CD4-positive, alpha-beta T cell treated with Interleukin-15 for 1 hour (primary cell): ENCODE results near the gene IL4I1.

Experiments
- DNase-seq: peaks from one replicate; pipeline ENCODE4 v3.0.0-alpha.2; 2020

The IL4I1 gene

DNA sequence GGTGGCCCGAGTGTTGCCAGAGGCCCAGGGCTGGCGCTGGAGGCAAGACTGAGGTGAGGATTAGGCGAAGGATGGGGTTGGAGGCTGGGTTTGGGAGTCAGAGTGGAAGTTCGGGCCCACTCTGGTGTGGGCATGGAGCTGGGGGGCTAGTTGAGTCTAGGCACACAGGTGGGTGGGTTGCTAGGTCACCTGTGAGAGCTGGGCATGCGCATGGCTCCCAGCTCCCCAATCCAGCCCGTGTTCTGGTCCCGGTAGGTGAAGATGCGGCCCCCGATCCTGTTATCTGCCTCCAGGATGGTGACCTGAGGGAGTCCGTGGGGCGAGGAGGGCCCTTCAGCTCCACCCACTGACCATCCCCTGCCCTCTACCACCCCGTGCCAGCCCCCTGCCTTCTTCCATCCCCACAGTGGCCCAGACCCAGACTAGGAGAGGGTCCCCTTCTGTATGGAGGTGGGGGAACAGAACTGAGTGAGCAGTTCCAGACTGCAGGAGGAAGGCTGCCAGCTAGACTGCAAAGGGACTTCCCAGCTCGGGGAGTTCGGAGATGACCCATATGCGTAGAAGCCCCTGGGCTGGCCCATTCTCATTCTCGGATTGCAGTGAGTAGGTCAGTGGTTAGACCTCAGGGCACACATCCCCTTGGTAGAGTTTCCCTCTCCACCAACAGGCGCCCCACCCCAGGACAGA is 1.7 kb downstream of the IL4I1 start:
- peak; percentile 64 for DNase-seq

DNA sequence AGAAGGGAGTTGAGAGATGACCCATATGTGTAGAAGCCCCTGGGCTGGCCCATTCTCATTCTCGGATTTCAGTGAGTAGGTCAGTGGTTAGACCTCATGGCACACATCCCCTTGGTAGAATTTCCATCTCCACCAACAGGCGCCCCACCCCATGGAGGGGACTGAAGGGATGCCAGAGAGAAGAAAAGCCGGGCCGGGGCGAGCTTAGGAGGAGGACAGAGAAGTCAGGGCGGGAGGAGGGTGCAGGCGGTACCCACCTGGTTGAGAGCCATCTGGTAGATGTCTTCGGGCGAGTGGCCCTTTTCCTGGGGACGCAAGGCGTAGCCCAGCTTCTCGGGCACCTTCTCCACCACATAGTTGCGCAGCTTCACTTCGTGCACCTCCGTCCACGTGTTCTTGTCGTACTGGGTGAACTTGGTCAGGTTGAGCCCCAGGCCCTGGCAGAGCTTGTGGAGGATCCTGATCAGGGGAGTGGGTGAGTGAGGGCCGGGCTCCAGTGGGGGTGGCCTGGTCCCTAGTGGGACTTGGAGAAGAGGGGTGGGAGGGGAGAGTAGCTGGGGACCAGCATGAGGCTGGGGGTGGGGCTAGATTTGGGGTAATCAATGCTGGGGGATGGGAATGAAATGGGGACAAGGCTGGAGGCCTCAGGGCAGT is 2.5 kb downstream of the IL4I1 start:
- DNase-seq = no peak

DNA sequence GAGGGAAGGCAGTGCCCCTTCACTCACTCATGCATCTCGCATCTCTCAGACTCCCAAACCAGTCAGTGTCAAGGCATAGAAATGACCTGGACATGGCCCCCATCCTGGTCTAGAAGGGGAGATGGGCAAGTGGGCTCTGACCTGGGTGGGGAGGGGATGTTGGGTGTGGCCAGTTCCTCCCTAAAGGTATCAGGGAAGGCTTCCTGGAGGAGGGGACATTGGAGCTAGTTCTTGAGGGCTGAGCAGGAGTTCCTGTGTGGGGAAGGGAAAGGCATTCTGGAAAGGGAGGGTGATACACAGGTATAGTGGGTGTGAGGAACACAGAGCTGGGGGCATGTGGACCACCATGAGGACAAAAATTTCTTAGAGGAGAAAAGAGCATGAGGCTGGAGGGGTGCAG is 4.0 kb downstream of the IL4I1 start:
- DNase-seq = no peak

DNA sequence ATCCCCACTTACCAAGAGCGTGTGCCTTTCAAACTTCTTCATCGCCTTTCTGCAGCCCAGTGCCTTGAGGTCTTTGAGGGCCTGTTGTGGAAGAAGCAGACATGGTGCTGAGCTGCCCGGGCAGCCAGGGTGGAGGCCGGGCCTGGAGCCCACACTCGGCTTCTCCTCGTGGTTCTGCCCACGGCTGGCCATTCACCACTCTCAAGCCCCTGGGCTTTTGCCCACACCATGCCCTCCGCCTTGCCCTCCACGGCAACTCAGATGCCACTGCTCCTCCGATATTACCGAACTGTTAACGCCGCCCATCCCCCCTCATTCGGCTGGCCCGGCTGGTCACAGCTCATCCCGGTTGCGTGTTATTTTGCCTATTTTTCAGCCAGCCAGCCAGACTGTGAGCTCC is 5.3 kb downstream of the IL4I1 start:
- DNase-seq = no peak

DNA sequence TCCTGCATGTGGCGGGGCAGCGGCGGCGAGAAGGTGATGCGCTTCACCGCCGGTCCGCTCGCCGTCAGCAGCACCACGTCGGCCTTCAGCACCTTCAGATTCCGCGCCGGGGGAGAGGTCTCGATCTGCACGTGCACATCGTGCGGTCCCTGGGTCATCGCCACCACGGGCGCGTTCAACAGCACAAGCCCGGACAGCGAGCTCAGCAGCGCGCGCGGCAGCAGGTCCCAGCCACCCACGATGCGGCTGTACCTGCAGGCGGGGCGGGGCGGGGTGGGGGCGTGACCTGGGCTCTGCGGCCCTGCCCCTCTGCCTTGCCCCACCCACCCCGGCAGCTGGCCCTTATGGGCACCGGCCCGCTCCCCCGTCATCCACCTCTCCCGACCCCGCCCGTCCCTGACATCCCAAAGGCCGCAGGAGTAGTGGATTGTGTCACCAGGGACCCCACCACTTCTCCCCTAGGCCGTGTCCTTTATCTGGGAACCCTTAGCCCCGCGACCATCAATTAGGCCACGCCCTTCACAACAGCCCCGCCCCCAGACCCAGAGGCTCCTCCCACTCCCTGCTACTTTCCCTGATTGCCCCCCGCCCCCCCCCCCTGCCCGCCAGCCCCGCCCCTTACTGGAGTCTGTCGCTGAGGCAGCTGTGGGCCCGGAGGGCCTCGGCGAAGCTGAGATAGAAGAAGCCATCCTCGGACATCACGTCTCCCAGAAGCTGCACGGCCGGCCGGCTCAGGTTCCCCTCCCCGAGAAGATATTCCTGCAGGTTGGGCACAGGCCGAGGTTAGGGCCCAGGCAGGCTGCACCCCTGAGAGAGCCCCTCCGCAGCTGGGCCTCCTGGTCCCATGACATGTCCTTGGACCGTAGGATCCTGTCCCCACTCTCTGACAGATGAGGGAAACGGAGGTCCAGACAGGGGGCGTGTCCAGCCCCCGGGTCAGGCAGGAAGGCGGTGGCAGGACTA is 6.1 kb downstream of the IL4I1 start:
- DNase-seq = peak; percentile 70

DNA sequence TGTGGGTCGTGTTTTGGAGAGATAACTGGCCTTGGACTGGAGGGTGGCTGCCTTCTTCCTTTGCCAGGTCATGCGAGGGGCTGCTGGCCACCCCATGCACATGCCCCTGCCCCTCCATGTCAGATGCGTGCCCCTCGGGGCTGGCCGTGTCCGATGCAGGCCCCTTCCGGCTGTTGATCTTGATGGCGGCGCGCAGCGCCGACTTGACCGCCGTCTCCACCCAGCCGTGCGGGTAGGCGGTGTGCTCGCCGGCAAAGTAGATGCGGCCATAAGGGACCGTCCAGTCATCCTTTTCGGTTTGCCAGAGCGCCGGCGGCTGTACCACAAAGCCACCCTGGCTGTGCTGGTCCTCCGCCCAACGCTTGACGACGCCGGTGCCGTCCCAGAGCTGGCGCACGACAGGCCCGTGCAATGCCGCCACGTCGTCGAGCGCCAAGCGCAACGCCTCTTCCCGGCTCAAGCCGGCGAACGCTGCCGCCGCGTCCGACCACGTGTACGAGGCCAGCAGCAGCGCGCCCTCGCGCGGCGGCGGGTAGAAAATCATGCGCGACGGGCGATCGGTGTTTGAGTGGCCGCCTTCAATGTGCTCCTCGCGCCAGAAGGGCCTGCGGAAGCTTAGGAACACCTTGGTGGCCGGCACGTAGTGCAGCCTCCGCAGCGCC is 6.9 kb downstream of the IL4I1 start:
- peak; percentile 80 for DNase-seq

DNA sequence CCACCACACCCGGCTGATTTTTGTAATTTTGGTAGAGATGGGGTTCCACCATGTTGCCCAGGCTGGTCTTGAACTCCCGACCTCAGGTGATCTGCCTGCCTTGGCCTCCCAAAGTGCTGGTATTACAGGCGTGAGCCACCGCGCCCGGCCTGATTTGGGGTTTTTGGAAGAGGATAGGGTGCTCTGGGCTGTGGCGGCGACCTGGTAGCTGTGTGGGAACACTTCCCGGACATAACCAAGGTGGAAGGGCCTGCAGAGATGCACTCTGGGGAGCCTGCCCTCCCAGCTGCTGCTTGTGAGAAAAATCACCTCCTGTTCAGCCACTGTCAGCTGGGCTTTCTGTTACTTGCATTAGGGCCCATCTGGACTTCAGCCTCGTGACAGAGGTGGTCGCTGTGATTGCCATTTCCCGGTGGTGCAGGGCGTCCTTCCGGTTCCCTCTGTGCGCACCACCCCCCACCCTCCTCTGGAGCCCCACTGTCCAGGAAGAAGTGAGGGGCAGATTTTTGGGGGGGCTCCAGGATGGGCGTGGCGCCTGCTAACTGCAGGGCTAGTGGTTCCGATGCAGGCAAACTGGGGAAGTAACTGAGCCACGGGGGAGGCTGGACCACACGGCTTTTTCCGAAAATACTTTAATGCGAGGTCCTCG is 7.5 kb downstream of the IL4I1 start:
- DNase-seq = no peak

DNA sequence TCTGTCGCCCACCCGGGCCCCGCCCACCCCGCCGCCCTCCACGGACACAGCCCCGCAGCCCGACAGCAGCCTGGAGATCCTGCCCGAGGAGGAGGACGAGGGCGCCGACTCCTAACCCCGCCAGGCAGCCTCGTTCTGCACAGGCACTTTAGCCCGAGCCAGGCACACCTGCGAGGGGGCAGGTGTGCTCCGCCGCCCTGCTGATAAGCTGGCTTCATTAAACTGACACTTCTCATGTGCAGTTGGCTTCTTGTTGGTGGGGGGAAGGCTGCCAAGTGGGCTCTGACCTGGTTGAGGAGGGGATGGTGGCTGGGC is 8.2 kb downstream of the IL4I1 start:
- no peak for DNase-seq

DNA sequence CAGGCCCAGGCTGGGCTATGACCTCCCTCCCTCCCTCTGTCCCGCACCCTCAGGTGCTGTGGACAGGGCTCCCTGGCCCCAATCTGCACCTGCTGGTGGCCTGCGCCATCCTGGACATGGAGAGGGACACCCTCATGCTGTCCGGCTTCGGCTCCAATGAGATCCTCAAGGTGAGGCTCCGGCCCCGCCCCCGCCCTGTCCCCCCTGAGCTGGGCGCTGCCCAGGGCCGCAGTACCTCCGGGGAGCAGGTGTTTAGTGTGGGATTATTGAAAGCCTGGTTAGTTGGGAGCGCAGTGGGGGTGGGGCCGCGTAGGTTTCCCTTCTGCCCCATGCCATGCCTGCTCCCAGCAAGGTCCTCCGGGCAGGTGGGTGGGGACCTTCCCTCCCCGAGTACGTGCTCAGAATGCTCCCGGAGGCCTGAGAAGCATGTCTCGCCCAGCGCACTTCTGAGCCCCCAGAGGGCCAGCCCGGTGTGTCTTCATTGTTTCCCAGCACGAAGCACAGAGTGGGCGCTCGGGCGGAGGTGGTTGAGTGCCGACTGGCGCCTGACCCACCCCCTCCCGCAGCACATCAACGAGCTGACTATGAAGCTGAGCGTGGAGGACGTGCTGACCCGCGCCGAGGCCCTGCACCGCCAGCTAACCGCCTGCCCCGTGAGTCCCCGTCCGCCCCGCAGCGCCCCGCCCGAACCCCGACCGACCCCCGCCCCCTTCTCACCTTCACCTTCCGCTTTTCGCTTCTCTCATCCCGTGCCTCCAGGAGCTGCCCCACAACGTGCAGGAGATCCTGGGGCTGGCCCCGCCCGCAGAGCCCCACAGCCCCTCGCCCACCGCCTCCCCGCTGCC is 8.8 kb downstream of the IL4I1 start:
- no peak for DNase-seq

DNA sequence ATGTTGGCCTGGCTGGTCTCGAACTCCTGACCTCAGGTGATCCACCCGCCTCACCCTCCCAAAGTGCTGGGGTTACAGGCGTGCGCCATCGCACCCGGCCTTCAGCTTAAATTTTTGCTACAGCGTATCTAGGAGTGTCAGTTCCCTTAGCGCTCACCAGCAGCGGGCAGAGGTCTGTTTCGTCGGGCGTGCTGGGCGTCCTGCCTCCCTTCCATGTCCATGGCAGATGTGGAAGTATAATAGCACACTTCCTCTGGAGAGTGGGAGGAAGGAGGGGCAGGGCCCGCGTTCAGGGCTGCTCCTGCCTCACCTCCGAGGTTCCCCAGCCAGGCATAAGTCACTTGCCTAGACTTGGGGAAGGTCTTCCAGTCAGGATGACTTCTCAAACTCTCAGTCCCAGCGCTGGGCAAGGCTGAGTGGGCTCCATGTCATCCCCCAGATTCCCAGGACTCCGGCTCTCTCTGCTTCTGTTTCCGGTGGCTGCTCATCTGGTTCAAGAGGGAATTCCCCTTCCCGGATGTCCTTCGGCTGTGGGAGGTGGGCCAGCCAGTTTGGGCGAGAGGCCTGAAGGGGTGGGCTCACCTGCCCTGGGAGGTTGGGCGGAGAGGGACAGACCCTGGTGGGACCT is 9.5 kb downstream of the IL4I1 start:
- no peak for DNase-seq

DNA sequence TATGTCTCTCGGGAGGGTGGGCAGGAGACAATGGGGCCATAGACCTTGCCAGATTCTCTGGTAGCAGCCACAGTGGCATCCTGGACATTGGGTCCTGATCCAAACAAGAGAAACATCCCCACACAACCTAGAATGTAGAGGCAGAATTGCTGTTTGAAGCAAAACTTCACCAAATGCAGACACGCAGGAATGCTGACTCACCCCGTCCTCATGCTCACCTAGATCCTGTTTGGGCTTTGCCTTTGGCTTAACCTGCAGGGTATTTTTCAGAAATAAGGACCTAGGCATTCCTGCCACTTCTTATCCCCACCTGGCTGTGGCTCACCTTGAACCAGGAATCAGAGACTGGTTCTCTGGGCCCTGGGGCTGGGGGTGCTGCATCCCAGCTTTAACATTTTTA is 11.9 kb downstream of the IL4I1 start:
- no peak for DNase-seq

DNA sequence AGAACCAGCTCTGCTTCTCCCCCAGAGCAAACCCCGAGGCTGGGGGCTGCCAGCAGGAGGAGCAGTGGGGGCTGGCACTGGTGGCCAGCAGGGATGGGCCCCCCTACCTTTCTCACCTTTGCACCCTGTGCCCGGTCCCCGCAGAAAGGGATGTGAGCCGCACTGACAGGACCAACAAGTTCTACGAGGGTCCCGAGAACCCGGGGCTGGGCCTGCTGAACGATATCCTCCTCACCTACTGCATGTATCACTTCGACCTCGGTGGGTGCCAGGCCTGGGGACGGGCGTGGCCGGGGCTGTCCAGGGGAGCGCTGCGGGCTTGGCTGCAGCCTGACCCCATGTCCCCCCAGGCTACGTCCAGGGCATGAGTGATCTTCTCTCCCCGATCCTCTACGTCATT is 12.6 kb downstream of the IL4I1 start:
- DNase-seq = no peak

DNA sequence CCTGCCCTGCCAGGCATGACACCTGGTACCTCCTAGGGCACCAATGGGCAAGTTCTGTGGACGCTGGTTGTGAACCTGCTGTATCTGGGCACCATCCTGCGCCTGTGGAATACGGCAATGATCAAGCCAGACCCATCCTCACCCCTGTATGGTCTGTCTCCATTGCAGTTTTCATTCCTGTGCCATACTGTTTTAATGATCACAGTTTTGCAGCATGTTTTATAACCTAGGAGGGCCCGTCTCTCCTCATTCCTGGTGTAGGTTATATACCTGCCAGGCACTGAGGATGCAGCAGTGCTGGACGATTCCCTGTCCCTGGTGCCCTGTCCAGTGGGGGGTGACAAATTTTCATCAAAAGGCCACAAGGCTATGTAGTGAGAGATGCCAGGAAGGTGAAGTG is 13.6 kb downstream of the IL4I1 start:
- DNase-seq = no peak

DNA sequence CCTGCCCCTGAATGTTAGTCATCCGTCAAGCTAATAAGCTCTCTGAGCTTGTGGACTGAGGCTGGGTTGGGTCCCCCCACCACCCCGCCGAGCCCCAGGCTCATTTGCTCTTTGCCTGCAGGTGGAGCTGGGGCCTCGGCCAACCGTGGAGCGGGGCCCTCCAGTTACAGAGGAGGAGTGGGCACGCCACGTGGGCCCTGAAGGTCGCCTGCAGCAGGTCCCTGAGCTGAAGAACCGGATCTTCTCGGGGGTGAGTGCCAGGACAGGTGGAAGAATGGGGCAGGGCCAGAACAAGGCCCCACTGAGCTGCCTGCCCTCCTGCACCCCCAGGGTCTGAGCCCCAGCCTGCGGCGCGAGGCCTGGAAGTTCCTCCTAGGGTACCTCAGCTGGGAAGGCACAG is 14.0 kb downstream of the IL4I1 start:
- DNase-seq = no peak

DNA sequence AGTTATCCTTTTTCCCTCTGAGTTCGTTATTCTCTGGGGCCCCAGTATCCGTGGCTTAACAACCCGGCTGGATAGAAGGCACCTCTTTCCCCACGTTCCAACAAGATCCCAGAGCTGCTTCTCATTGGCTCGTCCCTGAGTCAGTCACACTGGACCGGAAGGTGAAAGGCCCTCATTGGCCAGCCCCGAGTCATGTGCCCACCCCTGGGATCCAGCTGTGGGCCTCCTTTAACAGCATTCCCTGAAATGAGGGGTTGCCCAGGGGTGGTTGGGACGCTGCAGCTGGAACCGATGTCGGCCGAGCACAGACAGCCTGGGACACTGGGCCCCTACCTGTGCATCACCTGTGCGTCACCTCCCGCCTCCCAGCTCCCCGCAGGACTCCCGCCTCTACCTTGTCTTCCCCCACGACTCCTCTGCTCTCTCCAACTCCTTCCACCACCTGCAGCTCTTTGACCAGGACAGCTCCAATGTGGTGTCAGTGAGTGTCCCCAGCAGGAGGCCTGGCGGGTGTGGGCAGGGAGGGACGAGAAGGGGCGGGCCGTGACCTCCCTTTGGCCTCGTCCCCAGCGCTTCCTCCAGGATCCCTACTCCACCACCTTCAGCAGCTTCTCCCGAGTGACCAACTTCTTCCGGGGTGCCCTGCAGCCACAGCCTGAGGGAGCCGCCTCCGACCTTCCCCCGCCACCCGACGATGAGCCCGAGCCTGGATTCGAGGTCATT is 14.9 kb downstream of the IL4I1 start:
- no peak for DNase-seq

DNA sequence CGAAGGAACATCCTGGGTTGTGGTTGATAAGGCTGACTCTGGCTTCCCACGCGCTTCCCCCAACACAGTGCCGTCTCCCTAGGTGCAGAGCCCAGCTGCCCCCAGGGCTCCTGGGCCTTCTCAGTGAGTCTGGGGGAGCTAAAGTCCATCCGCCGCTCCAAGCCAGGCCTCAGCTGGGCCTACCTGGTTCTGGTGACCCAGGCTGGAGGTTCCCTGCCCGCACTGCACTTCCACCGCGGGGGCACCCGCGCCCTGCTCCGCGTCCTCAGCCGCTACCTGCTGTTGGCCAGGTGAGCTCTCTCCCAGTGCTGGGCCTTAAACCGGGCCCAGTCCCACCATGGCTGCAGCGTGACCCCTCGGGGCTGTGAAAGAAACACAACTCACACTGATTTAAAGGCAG is 15.5 kb downstream of the IL4I1 start:
- no peak for DNase-seq

DNA sequence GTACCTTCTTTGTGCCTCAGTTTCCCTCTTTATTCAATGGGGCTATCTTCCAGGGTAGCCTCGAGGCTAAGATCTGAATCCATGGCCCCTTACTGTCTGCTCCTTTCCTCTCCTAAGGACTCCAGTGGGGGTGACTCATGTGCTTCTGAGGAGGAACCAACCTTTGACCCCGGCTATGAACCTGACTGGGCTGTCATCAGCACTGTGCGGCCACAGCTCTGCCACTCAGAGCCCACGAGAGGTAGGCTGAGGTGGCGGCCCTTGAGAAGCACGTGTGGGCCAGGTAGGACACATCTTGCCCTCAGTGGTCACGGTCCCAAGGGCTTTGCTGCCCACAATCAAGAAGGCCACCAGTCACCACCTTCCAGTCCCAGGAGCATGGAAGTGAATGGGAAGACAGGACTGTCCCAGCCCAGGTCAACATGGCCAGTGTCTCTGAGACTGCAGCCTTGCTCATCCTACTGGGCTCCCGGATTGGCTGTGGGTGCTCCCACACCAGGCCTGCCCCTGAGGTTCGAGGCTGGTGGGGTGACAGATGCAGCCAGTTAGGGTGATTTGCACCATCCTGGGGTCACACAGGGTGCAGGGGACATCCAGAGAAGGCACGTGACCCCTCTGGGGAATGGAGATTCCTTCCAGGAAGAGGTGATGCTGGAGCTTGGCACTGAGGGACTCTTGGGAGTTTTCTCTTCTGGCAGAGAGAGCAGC is 16.4 kb downstream of the IL4I1 start:
- DNase-seq = no peak

DNA sequence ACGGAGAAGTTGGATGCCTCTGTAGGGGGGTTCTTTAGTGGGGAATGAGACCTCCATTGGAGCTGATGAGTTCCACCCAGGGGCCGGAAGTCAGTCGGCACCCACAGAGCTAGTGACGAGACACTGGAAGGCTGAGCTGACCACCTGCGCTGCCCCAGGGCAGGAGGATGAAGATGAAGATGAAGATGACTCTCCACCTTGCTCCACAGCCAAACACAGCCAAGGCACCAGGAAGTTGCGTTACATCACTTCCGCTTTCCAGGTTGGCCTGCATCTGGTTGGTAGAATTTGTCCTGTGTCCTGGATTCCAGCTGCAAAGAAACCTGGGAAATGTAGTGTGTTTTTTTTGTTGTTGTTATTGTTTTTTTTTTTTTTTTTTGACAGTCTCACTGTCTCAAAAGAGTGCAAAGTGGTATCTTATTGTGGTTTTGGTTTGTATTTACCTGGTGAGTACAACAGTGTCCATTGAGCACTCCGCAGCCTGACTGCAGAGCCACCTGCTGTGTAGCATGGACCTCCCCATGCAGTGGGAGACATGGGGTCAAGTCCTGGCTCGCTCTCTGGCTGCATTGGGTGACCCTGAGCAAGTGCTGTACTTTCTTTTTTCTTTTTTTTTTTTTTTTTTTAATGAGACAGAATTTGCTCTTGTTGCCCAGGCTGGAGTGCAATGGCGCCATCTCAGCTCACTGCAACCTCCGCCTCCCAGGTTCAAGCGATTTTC is 17.3 kb downstream of the IL4I1 start:
- no peak for DNase-seq

DNA sequence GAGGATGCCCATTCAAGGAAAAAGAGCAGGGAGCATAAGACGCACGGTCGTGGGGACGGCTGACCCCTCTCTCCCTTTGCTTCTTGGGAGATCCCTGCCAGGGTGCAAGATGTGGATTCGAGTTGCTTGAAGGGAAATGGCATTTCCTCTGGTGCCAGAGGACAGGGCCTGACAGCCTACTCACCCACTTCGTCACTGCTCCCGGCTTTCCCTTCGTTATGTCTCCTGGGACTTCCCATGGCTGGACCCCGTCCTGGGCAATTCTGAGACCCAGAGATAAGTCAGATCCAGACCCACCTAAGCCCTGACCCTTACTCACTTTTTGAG is 18.0 kb downstream of the IL4I1 start:
- no peak for DNase-seq
